ENCODE results near the gene GSN.
A peak's percentile ranks its signal among the peaks of the same experiment; 100 is the strongest.

The GSN gene

GRCh38 chr9:121350036-121350435, 82.1 kb downstream of the GSN start:
- intact Hi-C loops (cut with DNase I; ENCODE audit: low total_unique reads): no loop called here
- Histone ChIP-seq H3K9me3 (no peaks in the 10 kb centered on the region), H3K27ac (peak overlapping the region; percentile 60 to 67), H3K4me1 (peaks cover 0 to 53% (median 32%) of the 10 kb centered on the region in 4 donors), H3K4me3 (no peak overlapping the region), H3K27me3 (no peaks in the 10 kb centered on the region), H3K36me3 (peaks cover 63 to 72% (median 69%) of the 10 kb centered on the region in 3 donors)
- TF ChIP-seq CTCF (IDR thresholded peaks at IDR 0.05): no peak
- DNase-seq: no peak

- TF ChIP-seq CTCF (IDR thresholded peaks at IDR 0.05): no peak
- Histone ChIP-seq H3K4me1 (peaks cover 0 to 50% (median 32%) of the 10 kb centered on the region in 4 donors), H3K4me3 (no peak overlapping the region), H3K27me3 (no peaks in the 10 kb centered on the region), H3K9me3 (no peaks in the 10 kb centered on the region), H3K27ac (peak overlapping the region; percentile 60 to 67), H3K36me3 (peaks cover 52 to 73% (median 69%) of the 10 kb centered on the region in 3 donors)
- intact Hi-C loops (cut with DNase I; ENCODE audit: low total_unique reads): no loop called here
- DNase-seq: peak; percentile 83 to 84
Measured at GRCh38 chr9:121350993-121351561, 83.1 kb downstream of the GSN start.

GRCh38 chr9:121353241-121354061, 85.5 kb downstream of the GSN start:
- intact Hi-C loops (cut with DNase I; ENCODE audit: low total_unique reads): no loop called here
- peaks cover 0 to 51% (median 32%) of the 10 kb centered on the region in 4 donors for H3K4me1 ChIP-seq

GRCh38 chr9:121354141-121354540, 86.2 kb downstream of the GSN start:
- Histone ChIP-seq H3K27me3 (no peaks in the 10 kb centered on the region), H3K36me3 (peaks cover 26 to 45% (median 42%) of the 10 kb centered on the region in 3 donors), H3K9me3 (no peaks in the 10 kb centered on the region), H3K4me3 (no peak overlapping the region), H3K27ac (peak overlapping the region in 1 of 2 donors; percentile 30), H3K4me1 (peaks cover 0 to 51% (median 34%) of the 10 kb centered on the region in 4 donors)
- intact Hi-C loops (cut with DNase I; ENCODE audit: low total_unique reads): no loop called here
- TF ChIP-seq CTCF (IDR thresholded peaks at IDR 0.05): no peak
- DNase-seq: no peak

More at GRCh38 chr9:121353241-121354061, 85.5 kb downstream of the GSN start:
- Histone ChIP-seq H3K4me3 (no peak overlapping the region), H3K27ac (peak overlapping the region in 1 of 2 donors; percentile 60), H3K36me3 (peaks cover 32 to 50% (median 49%) of the 10 kb centered on the region in 3 donors), H3K27me3 (no peaks in the 10 kb centered on the region), H3K9me3 (no peaks in the 10 kb centered on the region)
- no peak for TF ChIP-seq CTCF (IDR thresholded peaks at IDR 0.05)
- DNase-seq: no peak

GRCh38 chr9:121354762-121355161, 86.8 kb downstream of the GSN start:
- Histone ChIP-seq H3K36me3 (peaks cover 26 to 45% (median 42%) of the 10 kb centered on the region in 3 donors), H3K9me3 (no peaks in the 10 kb centered on the region), H3K4me3 (no peak overlapping the region), H3K27me3 (no peaks in the 10 kb centered on the region), H3K27ac (peak overlapping the region in 1 of 2 donors; percentile 30), H3K4me1 (peaks cover 0 to 51% (median 35%) of the 10 kb centered on the region in 4 donors)
- DNase-seq: no peak
- intact Hi-C loops (cut with DNase I; ENCODE audit: low total_unique reads): no loop called here
- no peak for TF ChIP-seq CTCF (IDR thresholded peaks at IDR 0.05)
